GM12874 (cell line): ENCODE results near the gene SFXN3.

ENCODE experiments used
- CTCF ChIP-seq: IDR thresholded peaks from 2 replicates; pipeline ENCODE4 v1.5.1; 2011; ENCODE audit warnings: low read depth, mild to moderate bottlenecking, control low read depth, low read length, moderate library complexity; ENCODE audit not compliant: insufficient read depth

The SFXN3 gene

DNA sequence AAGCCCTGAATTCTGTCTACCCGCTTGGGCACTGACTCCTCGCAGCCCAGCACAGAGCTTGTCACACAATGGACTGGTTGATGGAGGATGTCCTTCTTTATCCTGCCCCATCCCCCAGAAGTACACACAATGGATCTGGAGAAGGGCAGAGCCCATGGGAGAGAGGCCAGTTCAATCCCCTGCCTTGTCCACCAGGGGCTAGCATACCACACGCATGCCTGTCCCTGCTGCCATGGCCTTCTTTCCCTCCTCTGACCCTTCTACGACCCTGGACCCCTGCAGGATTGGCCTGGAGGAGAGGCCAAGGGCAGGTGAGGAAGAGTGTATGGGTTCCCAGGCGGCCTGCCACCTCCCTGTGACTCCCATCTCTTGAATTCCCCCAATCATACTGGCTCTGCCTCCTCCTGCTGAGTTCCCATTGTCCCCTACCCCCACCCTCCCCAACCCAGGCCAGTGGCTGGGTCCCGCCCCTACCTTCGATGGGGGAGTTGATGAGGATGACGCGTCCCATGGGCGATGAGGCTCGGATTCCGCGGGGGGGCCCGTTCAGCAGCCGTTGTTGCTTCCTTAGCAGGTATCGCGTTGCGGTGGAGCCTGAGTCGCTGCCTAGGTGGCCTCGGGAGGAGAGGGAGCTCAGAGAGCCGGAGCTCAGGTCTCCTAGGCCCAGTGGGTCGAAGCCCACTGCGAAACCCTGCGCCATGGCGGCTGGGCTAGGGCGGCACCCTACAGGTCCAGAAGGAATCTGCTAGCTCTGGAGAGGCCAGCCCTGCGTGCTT is 1.3 kb upstream of the SFXN3 start:
- TF ChIP-seq CTCF: no peak

DNA sequence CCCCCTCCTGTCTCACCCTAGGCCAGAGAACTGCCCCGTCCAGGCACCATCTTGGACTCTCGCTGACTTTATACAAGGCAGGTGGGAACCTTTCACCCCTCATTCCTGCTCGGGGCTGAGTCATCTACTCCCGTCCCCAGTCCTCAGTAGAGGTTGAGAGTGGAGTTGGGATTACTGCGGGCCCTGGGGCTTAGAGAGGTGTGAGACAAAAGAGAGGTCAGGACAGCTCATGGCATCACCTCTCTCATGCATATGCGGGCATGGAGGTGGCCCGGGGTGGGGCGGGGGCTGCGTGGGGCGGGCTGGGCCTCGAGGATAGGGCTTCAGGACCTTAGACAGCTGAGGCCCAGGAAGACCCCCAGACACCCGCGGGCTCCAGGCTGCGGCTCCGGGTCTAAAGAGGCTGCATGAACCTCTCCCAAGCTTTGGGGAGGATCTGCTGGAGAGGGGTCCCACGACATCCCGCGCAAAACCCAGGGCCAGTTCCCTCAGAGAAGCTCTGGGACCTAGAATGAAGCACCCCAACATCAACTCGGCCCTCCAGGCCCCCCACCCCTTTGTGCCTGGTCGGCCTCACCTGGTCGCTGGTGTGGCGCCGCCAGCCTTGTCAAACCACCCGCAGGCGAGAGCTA is 422 bp upstream of the SFXN3 start:
- no peak for TF ChIP-seq CTCF

GRCh38 chr10:101031796-101032636 is 982 bp downstream of the SFXN3 start:
- TF ChIP-seq CTCF: no peak

GRCh38 chr10:101032637-101033224 is 1.7 kb downstream of the SFXN3 start:
- TF ChIP-seq CTCF: no peak

- TF ChIP-seq CTCF: no peak
Observed at GRCh38 chr10:101033276-101033675, 2.2 kb downstream of the SFXN3 start.

DNA sequence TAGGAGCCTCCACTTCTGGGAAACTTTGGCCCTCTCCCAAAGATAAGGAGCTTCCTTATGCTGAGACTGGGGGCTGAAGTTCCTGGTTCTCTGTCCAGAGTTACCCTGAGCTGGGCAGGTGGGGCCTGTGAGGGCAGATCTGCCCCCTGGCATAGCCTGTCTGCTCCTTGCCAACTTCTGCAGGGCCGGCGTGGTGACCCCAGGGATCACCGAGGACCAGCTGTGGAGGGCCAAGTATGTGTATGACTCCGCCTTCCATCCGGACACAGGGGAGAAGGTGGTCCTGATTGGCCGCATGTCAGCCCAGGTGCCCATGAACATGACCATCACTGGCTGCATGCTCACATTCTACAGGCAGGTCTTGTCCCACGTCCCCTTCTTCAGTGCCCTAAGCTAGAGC is 4.3 kb downstream of the SFXN3 start:
- TF ChIP-seq CTCF: no peak
